Measurements from ENCODE around the gene C9orf43.

- TF ChIP-seq ZNF232 (CRISPR knock-in tag; IDR thresholded peaks at IDR 0.05) (no peak), CTCF (IDR thresholded peaks at IDR 0.05 in 2 of 3, conservative IDR thresholded peaks at IDR 0.05 in 1 of 3; ENCODE audit: insufficient read depth in 2 of 3, low read depth in 1 of 3, low read length in 3 of 3) (no peak), ELK1 (CRISPR knock-in tag; IDR thresholded peaks at IDR 0.05) (no peak), CEBPB (tag; IDR thresholded peaks at IDR 0.05) (peak; percentile 76), SMAD3 (CRISPR knock-in tag; conservative IDR thresholded peaks at IDR 0.05) (no peak), MNT (conservative IDR thresholded peaks at IDR 0.05) (no peak), MITF (IDR thresholded peaks at IDR 0.05) (no peak), ATF7 (IDR thresholded peaks at IDR 0.05) (no peak), LEF1 (IDR thresholded peaks at IDR 0.05) (no peak), RAD51 (IDR thresholded peaks at IDR 0.05; ENCODE audit: borderline replicate concordance, low read depth) (no peak), ZNF121 (CRISPR knock-in tag; conservative IDR thresholded peaks at IDR 0.05) (no peak), TAF15 (IDR thresholded peaks at IDR 0.05; ENCODE audit: low read depth, low read length) (no peak), THRB (CRISPR knock-in tag; conservative IDR thresholded peaks at IDR 0.05) (no peak), THAP7 (CRISPR knock-in tag; IDR thresholded peaks at IDR 0.05) (no peak)
Measured at GRCh38 chr9:113427629-113428028, 17.1 kb downstream of the C9orf43 start.
